IMR-90 (cell line): ENCODE results near the gene MAP3K7CL. TPM values are rescaled to one million over a fixed set of nuclear protein-coding genes. Genes with fewer than 3 reads are reported as not detected.

Experiments used
- ATAC-seq: fragments of 200-7000 bp; cut with Tn5 transposase; 2 replicates; pipeline ENCODE4 v1.9.1; 2020; ENCODE audit warnings: low read depth, mild to moderate bottlenecking, moderate library complexity
- BruUV-seq: library from RNA; stranded (reverse); fragments of 400-500 nt; replicated peaks from 2 replicates; lab custom pipeline; 2021; lab: Mats Ljungman, UMichigan
- CTCF ChIA-PET: fragments of 300-600 bp; formaldehyde crosslinking; extraction: SDS; loops from one replicate; lab custom pipeline; 2021; ENCODE audit warnings: antibody characterized with exemption; lab: Yijun Ruan, JAX
- POLR2A ChIA-PET: fragments of 300-600 bp; sonication (Branson Sonifier 250); formaldehyde crosslinking; loops from one replicate; lab custom pipeline; 2022; ENCODE audit warnings: antibody characterized with exemption; ENCODE audit not compliant: unreplicated experiment; lab: Charles Lee
- DNase-seq: peaks from one replicate; pipeline ENCODE4 v3.0.0; 2013
- H2AFZ ChIP-seq: replicated peaks from 2 replicates; pipeline ENCODE3; 2013; ENCODE audit warnings: low read length, mild to moderate bottlenecking; ENCODE audit not compliant: poor library complexity
- H2AK5ac ChIP-seq: 2 replicates; pipeline ENCODE4 v1.6.1; 2013; ENCODE audit warnings: low read depth, low read length, inconsistent platforms
- H2AK9ac ChIP-seq: replicated peaks from 2 replicates; pipeline ENCODE3; 2013; ENCODE audit warnings: mild to moderate bottlenecking, low read depth, low read length, moderate library complexity; ENCODE audit not compliant: poor library complexity
- H2BK120ac ChIP-seq: 2 replicates; pipeline ENCODE4 v1.6.1; 2013; ENCODE audit warnings: low read depth, low read length, inconsistent platforms
- H2BK15ac ChIP-seq: 3 replicates; pipeline ENCODE4 v1.6.1; 2013; ENCODE audit warnings: low read depth, low read length, inconsistent platforms
- H2BK20ac ChIP-seq: 2 replicates; pipeline ENCODE4 v1.6.1; 2013; ENCODE audit warnings: low read depth, mild to moderate bottlenecking, inconsistent platforms, low read length, moderate library complexity
- H2BK5ac ChIP-seq: 2 replicates; pipeline ENCODE4 v1.6.1; 2013; ENCODE audit warnings: mild to moderate bottlenecking, low read depth, low read length, inconsistent platforms; ENCODE audit not compliant: poor library complexity, severe bottlenecking
- H3K14ac ChIP-seq: replicated peaks from 2 replicates; pipeline ENCODE4 v1.6.1; 2013; ENCODE audit warnings: low read depth, low read length, inconsistent platforms
- H3K18ac ChIP-seq: 2 replicates; pipeline ENCODE4 v1.6.1; 2013; ENCODE audit warnings: low read depth, low read length, control low read depth
- H3K23ac ChIP-seq: 2 replicates; pipeline ENCODE4 v1.6.1; 2013; ENCODE audit warnings: low read depth, low read length, inconsistent platforms
- H3K27ac ChIP-seq: 2 replicates; pipeline ENCODE4 v1.5.1; 2013; ENCODE audit warnings: mild to moderate bottlenecking, control low read depth, low read length; ENCODE audit not compliant: insufficient read depth
- H3K27me3 ChIP-seq: 2 replicates; pipeline ENCODE4 v1.6.1; 2013; ENCODE audit warnings: low read length; ENCODE audit not compliant: control insufficient read depth, insufficient read depth
- H3K36me3 ChIP-seq: 2 replicates; pipeline ENCODE4 v1.6.1; 2013; ENCODE audit warnings: low read length, mixed read lengths; ENCODE audit not compliant: control insufficient read depth, insufficient read depth
- H3K4ac ChIP-seq: 2 replicates; pipeline ENCODE4 v1.6.1; 2013; ENCODE audit warnings: low read depth, low read length, inconsistent platforms
- H3K4me1 ChIP-seq: 2 replicates; pipeline ENCODE4 v1.6.1; 2013; ENCODE audit warnings: low read length, mixed read lengths; ENCODE audit not compliant: control insufficient read depth, insufficient read depth
- H3K4me2 ChIP-seq: 2 replicates; pipeline ENCODE4 v1.6.1; 2013; ENCODE audit warnings: low read depth, mild to moderate bottlenecking, control low read depth, low read length, moderate library complexity
- H3K4me3 ChIP-seq: 2 replicates; pipeline ENCODE4 v1.5.1; 2013; ENCODE audit warnings: low read depth, mild to moderate bottlenecking, control low read depth, low read length, moderate library complexity; ENCODE audit not compliant: insufficient read depth
- H3K56ac ChIP-seq: 2 replicates; pipeline ENCODE4 v1.6.1; 2013; ENCODE audit warnings: low read length, inconsistent platforms; ENCODE audit not compliant: insufficient read depth; ENCODE audit errors: extremely low read depth
- H3K79me1 ChIP-seq, 2 experiments: 2 replicates each; pipeline ENCODE4 v1.6.1; 2013; ENCODE audit warnings: low read length in 2 of 2, inconsistent platforms in 1 of 2, low read depth in 1 of 2
- H3K9ac ChIP-seq: 2 replicates; pipeline ENCODE4 v1.6.1; 2013; ENCODE audit warnings: low read depth, low read length, control low read depth
- H3K9me1 ChIP-seq: 2 replicates; pipeline ENCODE4 v1.6.1; 2013; ENCODE audit warnings: low read length, inconsistent platforms; ENCODE audit not compliant: insufficient read depth
- H3K9me3 ChIP-seq: 2 replicates; pipeline ENCODE4 v1.6.1; 2013; ENCODE audit warnings: low read length; ENCODE audit not compliant: control insufficient read depth, insufficient read depth
- H4K20me1 ChIP-seq: 2 replicates; pipeline ENCODE4 v1.6.1; 2013; ENCODE audit warnings: low read length, inconsistent platforms; ENCODE audit not compliant: insufficient read depth
- H4K5ac ChIP-seq: 2 replicates; pipeline ENCODE4 v1.6.1; 2013; ENCODE audit warnings: mild to moderate bottlenecking, low read depth, low read length, control low read depth
- H4K8ac ChIP-seq, 2 experiments: 2 replicates each; pipeline ENCODE4 v1.6.1; 2013; ENCODE audit warnings: low read depth in 2 of 2, low read length in 2 of 2, control low read depth in 1 of 2, inconsistent platforms in 1 of 2
- H4K91ac ChIP-seq: 2 replicates; pipeline ENCODE4 v1.6.1; 2013; ENCODE audit warnings: low read depth, low read length, inconsistent platforms; ENCODE audit not compliant: insufficient read depth
- BHLHE40 ChIP-seq: fragments of 150-350 bp; IDR thresholded peaks from 2 replicates; pipeline ENCODE4 v1.6.1; 2016; ENCODE audit warnings: mild to moderate bottlenecking, low read depth, low read length
- CTCF ChIP-seq: conservative IDR thresholded peaks from 2 replicates; pipeline ENCODE4 v1.5.1; 2012; ENCODE audit warnings: mild to moderate bottlenecking, low read depth, low read length, improper control_type of control experiment
- ELK1 ChIP-seq: fragments of 150-350 bp; IDR thresholded peaks from 2 replicates; pipeline ENCODE4 v1.6.1; 2016; ENCODE audit warnings: low read depth, mild to moderate bottlenecking, low read length, moderate library complexity, borderline replicate concordance
- FOS ChIP-seq: fragments of 150-350 bp; IDR thresholded peaks from 2 replicates; pipeline ENCODE4 v1.6.1; 2016; ENCODE audit warnings: low read depth, low read length
- MAFK ChIP-seq: IDR thresholded peaks from 2 replicates; pipeline ENCODE4 v1.6.1; 2012; ENCODE audit warnings: low read depth, low read length, improper control_type of control experiment
- SMC3 ChIP-seq: fragments of 150-350 bp; IDR thresholded peaks from 2 replicates; pipeline ENCODE4 v1.6.1; 2016; ENCODE audit warnings: low read depth, mild to moderate bottlenecking, antibody characterized with exemption, low read length, moderate library complexity
- WGBS, 2 experiments: methylation state at CpG; one replicate each; pipeline versions ENCODE4 v1.1.5 to v1.1.7; 2013; ENCODE audit warnings: missing lambda C conversion rate in 2 of 2; ENCODE audit not compliant: insufficient read length in 1 of 2; ENCODE audit errors: extremely low coverage in 2 of 2; 5-methylcytosine and 5-hydroxymethylcytosine counted together
- dilution Hi-C: fragments of 300-500 bp; cut with HindIII; formaldehyde crosslinking; loops from one replicate; pipeline ENCODE4 v1.14.3; 2018; ENCODE audit warnings: low sequenced_read_pairs; ENCODE audit not compliant: unreplicated experiment
- in situ Hi-C: fragments of 300-500 bp; cut with MboI; formaldehyde crosslinking; loops from 3 replicates; pipeline ENCODE4 v1.14.3; 2019; ENCODE audit warnings: low sequenced_read_pairs, inconsistent platforms, mixed read lengths
- intact Hi-C: fragments of 100-400 bp; cut with micrococcal nuclease; formaldehyde crosslinking; loops from 2 replicates; pipeline ENCODE4 v1.10.0; 2022
- polyA plus RNA-seq, 3 experiments: library from polyadenylated mRNA; depleted of rRNA; stranded (reverse); fragments of >200 nt; gene quantifications; 2 replicates each; pipeline ENCODE4 v1.2.3, GENCODE V29; 2012; ENCODE audit warnings: low replicate concordance in 1 of 3
- total RNA-seq: library from RNA; depleted of rRNA; stranded (reverse); fragments of >200 nt; gene quantifications from 2 replicates; pipeline ENCODE4 v1.2.3, GENCODE V29; 2012

The MAP3K7CL gene
- total and polyA plus RNA-seq, 2 of the 4 experiments (the other 2 are of a cell fraction): 21.0 to 22.3 TPM

DNA sequence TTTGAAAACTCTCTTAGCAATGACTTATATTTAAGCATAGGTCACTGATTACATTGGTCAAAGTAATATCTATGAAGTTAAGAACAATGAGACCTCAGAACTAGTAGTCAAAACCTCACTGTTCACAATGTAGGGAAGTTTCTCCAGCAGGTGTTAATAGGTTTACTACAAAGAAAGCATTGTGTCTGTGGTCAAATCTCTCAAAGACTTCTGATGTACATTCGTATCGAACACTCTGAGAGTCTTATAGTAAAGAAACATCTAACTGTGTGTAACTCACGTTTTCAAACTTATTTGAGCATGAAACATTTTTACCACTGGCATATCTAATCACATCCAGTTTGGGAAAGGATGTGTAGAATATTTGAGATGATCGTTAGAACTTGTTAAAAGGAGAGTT lies 76.0 kb downstream of the MAP3K7CL start:
- no peak overlapping the region for H2AK5ac ChIP-seq
- no peaks in the 10 kb centered on the region for H4K20me1 ChIP-seq
- no peak overlapping the region for H3K18ac ChIP-seq
- H4K91ac ChIP-seq: no peak overlapping the region
- peak overlapping the region; percentile 47; the same call in 1 of the 2 replicates for H2BK20ac ChIP-seq
- no peak overlapping the region for H3K9ac ChIP-seq
- intact Hi-C loops (no loop called here), in situ Hi-C loops (no loop called here), dilution Hi-C loops (no loop called here)
- ATAC-seq: no peak
- H3K9me1 ChIP-seq: no peaks in the 10 kb centered on the region
- POLR2A ChIA-PET: no interaction called here
- no peaks in the 10 kb centered on the region for H3K79me1 ChIP-seq
- CTCF ChIA-PET: no interaction called here
- BruUV-seq: no TSS peak
- H3K4me1 ChIP-seq: peaks cover 2% of the 10 kb centered on the region
- DNase-seq: no peak
- H3K9me3 ChIP-seq: no peaks in the 10 kb centered on the region
- no peak overlapping the region for H2BK5ac ChIP-seq
- H2BK120ac ChIP-seq: peak overlapping the region; percentile 44
- peak overlapping the region; percentile 45; the same call in 1 of the 3 replicates for H2BK15ac ChIP-seq
- WGBS, 2 experiments: no CpG with 5 or more reads among the region's 4 CpGs
- H4K5ac ChIP-seq: no peak overlapping the region
- H4K8ac ChIP-seq: 0 out of 4 replicates have a peak overlapping the region, but pooled peaks of 1 of the 2 experiments have one; percentile 50
- H3K56ac ChIP-seq: no peak overlapping the region
- H2AK9ac ChIP-seq: no peak overlapping the region
- peak overlapping the region; percentile 56; the same call in 1 of the 2 replicates for H3K4ac ChIP-seq
- TF ChIP-seq FOS: no peak
- no peak for TF ChIP-seq ELK1
- no peak for TF ChIP-seq BHLHE40
- TF ChIP-seq MAFK: no peak
- TF ChIP-seq SMC3: no peak
- TF ChIP-seq CTCF: no peak
- H3K36me3 ChIP-seq: no peaks in the 10 kb centered on the region
- H3K4me2 ChIP-seq: no peak overlapping the region
- H3K27me3 ChIP-seq: no peaks in the 10 kb centered on the region
- no peak overlapping the region for H3K27ac ChIP-seq
- H2AFZ ChIP-seq: no peak overlapping the region
- no peak overlapping the region for H3K23ac ChIP-seq
- H3K4me3 ChIP-seq: no peak overlapping the region
- no peak overlapping the region for H3K14ac ChIP-seq
